HG02840 (cell line): Measurements from ENCODE around the gene GRIN2A.

Source experiments
- ATAC-seq: cut with Tn5 transposase; IDR thresholded peaks from one replicate; pipeline ENCODE4 v1.9.1; 2021; ENCODE audit warnings: mild to moderate bottlenecking, moderate library complexity, moderate number of reproducible peaks; ENCODE audit not compliant: unreplicated experiment, low FRiP score

The GRIN2A gene

DNA sequence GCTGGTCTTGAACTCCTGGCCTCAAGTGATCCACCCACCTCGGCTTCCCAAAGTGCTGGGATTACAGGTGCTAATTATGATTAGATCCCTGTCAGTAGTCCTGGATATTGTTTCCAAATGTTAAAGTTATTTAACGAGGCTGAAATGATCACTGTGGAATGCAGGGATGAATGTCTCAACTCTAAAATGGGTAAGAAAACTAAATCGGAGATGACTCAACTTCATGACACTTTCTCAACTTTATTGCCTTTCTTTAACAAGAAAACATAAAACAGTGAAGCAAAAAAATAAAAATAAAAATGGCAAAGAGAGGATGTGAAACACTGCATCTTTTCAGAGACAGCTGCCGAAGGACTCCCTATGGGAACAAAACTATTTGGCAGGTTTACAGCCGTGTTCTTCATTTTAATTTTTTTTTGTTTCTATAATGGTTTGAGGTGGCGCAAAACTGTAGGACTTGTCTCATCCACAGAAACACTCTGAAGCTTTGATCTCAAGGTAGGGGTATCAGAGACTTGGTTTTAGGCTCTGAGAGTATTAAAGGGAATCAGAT, 382.0 kb downstream of the GRIN2A start:
- ATAC-seq: no peak

DNA sequence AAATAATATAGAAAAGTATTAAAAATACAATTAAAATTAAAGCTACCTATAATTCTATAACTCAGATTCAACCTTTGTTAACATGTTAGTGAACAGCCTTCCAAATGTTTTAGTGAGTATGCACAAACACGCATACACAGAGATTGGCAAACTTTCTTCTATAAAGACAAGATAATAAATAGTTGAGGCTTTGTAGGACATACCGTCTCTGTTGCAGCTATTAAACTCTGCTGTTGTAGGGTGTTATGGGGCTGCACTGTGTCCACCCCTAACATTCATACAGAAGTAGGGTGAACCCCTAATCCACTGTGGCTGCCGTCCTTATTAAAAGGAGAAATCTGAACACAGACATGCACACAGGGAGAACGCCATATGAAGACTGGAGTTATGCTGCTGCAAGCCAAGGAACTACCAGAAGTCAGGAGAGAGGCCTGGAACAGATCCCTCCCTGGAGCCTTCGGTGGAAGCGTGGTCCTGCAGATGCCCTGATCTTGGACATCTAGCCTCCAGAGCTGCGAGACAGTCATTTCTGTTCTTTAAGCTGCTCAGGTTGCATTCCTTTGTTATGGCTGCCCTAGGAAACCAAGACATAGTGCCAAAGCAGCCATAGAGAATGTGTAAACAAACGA, 383.2 kb downstream of the GRIN2A start:
- ATAC-seq: no peak

DNA sequence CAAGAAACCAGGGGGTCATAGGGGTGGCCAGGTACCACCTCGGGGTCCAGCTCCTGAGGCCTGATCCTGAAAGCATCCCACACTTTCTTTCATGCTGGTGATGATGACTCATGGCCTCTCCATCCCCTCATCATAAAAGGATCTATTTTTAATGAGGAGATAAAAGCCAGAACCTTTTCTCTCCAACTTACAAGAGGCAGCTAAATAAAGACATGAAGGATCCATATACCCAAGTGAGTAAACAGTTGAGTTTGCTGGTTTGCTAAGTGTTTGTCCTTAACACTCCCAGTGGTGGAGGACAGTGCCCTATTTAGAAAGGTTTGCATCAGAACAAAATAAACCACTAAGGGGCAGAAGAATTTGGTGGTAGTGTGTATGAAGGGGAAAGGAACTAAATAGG, 383.8 kb downstream of the GRIN2A start:
- no peak for ATAC-seq

DNA sequence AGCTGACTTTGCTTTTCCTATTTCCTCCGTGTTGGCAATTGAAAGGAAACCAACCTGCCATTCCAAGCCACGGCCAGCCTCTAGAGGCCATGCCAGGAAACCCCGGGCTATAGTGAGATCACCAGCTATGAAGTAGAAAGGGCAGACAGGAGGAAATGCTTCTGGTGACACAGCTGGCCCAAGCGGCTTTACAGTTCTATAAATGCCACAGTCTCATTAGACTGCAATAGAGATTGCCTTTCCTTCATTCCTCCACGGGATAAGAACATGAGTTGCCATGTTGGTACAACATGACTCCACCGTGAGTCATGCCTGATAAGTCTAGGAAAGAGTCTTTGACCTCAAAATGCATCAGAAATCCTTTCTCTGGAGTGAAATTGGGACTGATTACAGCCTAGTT, 384.9 kb downstream of the GRIN2A start:
- no peak for ATAC-seq

DNA sequence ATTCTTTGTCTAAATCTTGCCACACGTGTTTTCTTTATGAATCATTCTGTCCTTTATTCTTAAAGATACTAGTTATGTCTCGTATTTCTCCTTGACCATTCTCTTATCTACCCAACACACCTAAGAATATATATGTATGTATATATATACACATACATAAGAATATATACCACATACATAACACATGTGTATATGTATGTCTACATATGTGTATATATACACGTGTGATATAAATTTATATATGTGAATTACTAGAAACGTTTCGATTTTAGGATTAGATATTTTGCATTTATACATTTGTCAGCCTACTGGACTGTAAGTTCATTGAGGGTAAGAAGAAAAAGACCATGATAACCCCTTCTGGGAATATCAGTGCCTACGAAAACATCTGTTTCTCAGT, 388.6 kb downstream of the GRIN2A start:
- ATAC-seq: no peak

DNA sequence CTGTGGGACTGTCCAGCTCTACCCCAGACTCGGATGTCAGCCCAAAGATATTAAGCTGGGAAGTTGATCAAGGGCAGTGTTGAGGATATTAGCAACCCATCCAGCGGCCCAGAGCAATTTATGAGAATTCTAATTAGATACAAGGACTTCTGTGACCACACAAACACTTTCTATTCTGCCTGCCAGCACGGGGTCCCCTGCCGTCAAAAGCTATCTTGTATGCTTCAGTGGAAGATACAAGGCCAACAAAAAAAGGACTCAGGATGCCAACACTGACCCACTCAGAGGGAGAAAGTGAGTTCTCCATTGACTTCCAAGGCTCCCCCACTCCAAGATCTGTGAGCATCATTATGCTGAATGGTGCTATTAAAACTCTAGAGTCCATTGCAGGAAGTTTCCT, 390.7 kb downstream of the GRIN2A start:
- no peak for ATAC-seq

DNA sequence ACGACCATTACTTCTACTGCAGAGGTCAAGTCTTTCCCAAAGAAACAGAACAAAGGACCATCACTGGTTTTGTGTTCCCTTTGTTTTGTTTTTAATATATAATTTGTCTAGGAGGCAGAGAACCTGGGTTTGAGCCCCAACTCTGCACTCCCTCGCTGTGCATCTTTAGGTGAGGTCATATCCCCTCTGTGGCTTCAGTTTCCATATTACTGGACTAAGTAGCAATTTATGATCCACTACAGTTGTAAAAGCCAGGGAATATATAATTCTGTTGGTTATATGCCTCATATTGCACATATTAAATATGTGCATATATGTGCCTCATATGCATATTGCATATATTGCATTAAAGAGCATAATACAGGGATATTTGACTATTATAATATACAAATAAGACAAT, 392.0 kb downstream of the GRIN2A start:
- no peak for ATAC-seq

DNA sequence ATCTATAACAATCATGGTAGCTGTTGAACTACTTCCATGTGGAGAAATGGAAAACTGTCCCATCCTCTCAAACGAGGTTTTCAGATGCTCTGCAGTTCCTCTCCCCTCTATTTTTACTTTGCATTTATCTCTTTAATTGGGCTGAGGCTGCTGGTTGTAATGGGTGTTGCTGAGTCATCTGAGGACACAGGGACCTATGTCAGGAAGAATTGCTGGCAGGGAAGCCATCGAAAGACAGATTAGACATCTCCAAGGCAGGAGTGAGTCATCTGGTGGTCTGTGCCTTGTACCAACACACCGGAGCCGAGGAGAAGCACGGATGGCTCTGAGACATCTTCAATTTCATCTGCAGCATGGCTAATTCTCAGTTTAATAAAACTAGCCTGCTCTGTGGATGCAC, 394.5 kb downstream of the GRIN2A start:
- ATAC-seq: no peak

DNA sequence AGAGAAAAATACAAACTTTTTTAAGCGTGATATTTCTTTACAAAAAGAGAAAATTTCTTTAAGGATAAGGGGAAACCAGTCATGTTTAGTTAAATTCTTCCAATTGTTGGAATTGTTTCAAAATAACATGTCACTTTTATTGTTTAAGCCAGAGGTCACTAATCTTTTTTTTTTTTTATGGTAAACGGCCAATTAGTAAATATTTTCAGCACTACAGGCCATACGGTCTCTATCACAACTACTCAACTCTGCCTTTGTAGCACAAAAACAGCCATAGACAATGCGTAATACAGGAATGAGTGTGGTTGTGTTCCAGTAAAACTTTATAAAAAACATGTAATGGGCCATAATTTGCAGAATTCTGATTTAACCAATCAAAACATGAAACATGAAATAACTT, 401.4 kb downstream of the GRIN2A start:
- ATAC-seq: no peak

DNA sequence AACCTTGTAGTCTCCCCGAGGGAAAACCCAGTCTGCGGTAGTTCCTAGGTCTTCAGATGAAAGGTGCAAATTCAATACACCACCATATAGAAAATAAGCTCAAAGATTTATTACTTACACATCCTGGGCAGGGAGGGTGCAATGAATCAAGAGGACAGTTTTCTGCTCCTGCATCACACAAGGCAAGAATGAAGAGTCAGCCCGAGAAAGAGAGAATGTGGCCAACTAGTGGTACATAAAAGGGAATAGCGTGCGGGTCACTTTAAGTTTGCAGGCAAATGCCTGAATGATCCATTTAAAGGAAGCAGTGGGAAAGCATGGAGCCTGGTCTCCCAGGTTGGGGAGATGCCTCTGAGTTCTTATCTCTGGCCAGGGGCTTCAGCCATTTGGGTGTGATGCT, 403.4 kb downstream of the GRIN2A start:
- ATAC-seq: no peak

DNA sequence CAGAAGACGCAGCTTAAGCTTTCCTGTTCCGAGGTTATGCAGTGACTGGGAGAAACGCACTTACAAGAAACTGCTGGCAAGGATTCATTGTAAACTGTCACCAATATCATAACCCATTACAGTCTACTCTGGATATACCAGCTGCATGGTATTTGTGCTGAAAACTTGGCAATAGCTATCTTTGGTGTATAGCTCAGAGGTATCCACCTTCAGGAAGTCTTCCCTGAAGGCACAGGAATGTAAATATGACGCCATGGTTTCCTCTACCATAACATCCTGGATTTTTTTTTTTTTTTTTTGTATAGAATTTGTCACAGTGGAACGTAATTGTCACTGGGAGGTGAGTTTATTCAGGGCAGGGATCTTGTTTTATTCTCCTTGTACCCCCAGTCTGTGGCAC, 406.2 kb downstream of the GRIN2A start:
- ATAC-seq: no peak

DNA sequence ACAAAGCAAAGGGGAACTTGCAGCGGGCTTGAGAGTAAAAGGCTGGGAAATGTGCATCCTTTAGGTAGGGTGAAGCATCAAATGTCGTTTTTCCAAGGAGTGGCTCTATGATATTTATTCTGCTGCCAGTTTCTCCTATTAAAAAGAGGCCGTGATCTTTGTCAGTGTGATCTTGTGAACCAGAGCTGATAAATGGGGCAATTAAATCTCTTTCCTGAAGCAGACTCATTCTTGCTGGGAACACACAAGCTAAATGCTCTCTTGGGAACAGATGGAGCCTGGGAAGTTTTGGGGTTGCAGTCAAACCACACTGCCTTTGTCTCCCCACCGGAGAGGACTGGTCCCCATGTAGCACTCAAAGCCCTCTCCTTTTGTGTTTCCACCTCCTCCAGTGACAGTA, 408.9 kb downstream of the GRIN2A start:
- ATAC-seq: no peak

DNA sequence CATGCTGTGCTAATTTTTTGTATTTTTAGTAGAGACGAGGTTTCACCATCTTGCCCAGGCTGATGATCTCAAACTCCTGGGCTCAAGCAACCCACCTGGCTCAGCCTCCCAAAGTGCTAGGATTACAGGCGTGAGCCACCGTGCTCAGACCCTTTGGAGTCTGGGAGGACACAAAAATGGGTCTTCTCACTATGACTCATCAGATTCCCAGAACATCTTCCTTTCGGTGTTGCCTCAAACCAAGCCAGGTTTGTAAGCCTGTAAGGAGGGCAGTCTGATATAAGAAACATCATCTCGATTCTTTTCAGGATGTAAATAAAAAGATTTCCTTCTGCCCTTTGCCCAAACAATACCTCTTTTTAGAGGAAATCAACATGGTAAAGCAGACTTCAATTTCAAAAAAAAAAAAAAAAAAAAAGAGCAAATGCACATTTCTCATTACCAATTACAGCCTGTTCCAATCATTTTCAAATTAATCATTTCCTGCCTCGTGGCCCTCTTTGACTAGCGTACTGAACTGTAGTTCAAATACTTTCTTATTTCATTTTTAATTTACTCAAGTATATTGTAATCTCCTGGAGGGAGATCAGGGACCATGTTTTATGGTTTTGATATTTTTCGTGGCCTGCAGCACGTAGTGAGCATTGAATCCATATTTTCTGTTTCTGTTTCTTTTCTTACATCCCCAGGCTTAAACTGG, 409.6 kb downstream of the GRIN2A start:
- ATAC-seq: no peak

DNA sequence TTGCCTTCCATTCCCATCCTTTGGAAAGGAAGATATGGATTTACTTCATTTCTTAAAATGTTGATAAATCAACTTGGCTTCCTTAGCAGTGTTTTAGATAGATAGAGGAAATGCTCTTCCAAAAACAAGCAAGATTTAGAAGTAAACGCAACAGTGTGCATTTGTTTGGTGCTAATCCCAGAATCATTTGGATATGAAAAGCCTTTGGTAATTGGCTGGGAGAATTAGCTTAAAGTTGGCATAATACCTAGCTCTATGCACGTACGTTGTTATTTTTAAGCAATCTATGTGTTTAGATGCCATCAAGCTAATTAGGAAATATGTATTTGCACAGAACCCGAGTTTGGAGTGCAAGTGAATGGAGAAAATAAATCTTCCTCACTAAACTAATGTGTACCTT, 415.3 kb downstream of the GRIN2A start:
- ATAC-seq: no peak

DNA sequence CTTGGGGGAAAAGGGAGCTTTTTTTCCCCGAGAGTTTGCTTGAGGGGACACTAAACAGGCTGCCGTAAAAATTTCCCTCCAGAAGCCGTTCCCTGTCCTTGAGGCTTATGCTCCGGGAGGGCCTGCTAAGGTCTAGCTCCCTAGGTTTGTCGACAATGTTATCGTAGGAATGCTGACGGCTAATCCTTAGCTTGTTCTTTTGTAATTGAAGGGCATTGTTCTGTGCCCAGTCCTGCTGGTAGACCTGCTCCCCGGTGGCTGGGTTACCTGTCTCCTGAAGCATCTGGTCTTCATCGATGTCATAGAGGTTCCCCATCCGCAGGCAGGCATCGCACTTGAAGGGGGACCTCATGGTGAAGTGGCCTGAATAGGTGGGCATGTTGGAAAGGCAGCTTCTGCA, 418.7 kb downstream of the GRIN2A start:
- ATAC-seq: no peak

DNA sequence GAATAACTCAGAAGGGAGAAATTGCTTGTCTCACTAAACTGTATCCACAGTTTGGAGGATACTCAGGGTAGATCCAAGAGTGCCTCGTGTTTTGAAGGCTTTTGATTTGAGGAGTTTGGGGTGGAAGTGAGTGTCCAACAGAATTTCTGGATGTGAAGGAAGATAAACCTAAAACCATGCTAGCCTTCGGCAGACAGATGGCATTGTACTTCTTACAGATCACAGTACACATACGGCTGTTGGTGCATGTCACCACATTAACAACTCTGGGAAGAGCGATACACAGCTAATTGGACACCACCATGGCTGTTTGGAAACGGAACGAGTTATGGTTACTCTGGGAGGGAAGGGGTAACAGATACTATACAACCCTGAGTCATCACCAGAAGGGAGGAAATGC, 420.4 kb downstream of the GRIN2A start:
- ATAC-seq: no peak

DNA sequence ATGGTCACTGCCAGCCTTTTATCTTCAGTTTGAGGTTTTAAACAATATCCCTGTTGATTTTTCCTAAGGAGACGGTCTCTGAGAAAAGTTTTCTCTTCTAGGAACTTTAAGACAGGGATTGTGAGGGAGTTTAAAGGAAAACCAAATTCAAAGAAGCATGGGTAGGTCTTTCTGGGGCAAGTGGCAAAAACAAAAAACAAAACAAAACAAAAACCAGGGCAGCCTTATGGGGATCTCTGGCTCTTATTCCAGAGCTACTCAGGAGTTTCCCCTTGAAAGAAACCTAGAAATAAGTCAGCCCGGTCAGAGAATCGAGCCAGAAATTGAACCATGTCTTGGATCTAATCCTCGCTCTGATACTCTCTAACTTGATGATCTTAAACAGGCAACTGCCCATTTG, 424.5 kb downstream of the GRIN2A start:
- no peak for ATAC-seq

DNA sequence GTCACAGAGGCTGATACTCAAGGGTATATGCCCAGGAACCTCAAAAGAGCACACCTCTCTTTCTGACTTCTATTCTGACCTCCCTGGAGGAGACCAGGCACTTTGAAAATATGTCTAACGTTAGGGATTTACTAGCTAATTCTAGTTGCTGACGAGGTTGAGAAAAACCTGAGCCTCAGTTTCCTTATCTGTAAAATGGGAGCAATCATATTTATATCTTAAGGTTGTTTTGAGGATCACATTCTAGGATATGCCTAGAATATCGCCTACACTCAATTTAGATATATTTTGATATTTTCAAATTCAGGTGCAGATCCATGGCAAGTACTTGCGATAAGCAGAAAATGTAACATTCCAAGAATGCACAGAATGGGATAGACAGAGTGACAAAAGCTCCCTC, 425.8 kb downstream of the GRIN2A start:
- no peak for ATAC-seq

DNA sequence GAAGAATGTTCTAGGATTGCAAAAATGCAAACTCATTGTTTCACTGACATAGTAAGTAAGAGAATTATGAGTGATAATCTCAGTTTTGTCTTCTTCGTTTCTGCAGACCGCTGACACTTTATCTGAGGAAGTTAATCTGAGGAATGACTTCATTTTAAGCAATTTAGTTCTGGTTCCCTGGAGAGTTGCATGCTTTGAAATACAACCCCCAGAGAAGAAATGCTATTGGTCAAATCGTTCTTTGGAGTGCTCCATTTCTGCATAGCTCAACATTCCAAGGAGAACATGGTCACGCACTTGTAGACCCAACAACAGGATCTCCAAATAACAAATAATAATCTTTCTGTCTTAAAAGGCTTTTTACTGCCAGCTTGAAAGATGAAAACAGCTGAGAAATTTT, 427.1 kb downstream of the GRIN2A start:
- no peak for ATAC-seq

DNA sequence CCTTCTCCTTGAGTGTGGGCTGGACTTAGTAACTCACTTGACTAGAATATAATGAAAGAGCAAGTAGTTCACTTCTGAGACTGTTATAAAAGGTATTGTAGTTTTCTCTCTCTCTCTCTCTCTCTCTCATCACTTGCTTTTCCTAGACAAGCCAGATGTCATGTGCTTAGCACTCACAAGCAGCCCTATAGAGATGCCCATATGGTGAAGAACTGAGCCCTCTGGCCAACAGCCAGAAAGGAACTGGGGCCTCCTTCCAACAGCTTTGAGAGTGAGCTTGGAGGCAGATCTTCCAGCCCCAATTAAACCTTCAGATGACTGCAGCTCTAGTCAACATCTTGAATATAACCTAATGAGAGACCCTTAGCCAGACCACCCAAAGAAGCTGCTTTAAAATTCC, 440.5 kb downstream of the GRIN2A start:
- no peak for ATAC-seq

DNA sequence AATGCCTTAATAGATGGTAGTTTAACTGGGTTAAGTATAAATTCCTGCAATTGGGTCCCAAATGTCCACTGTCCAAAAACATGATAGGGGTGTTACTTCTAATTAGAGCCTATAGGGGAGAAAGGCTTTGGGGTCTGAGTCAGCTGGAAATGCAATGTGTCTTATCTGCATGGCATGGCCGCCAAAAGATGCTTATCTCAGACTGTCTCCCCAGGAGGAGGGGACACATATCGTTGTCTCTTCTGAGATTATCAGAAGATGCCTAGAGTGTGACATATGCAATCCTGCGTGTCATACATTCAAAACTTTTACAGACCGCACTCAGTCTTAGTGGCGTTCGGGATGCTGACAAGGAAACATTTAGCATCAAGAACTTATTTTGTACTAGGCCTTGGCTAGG, 442.9 kb downstream of the GRIN2A start:
- ATAC-seq: no peak

DNA sequence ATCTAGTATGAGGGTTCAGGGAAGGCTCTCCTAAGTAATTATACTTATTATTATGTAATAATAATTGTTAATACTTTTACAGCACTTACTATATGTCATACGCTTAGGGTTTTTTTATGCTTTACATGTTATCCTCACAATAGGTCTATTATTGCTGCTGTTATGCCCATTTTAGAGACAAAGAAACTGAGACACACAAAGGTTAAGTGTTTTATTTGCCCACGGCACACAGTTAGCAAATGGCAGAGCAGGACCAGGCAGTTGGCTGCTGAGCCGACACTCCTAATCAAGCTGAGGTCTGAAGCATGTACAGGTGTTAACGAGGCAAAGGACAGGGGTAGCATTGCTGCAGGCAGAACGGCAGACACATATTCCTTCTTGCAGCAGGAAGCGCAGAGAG, 443.5 kb downstream of the GRIN2A start:
- no peak for ATAC-seq
